ENCODE results near the gene PTGER1. TPM values are rescaled to one million over a fixed set of nuclear protein-coding genes. Genes with fewer than 3 reads are reported as not detected.
A peak's percentile ranks its signal among the peaks of the same experiment; 100 is the strongest.

Gene PTGER1
- total and polyA plus RNA-seq, 9 of the 15 experiments (the other 6 are each of a cell fraction or from before 2014, with no cell fraction given): 0.06 to 0.36 (median 0.31) TPM; not detected in 5

DNA sequence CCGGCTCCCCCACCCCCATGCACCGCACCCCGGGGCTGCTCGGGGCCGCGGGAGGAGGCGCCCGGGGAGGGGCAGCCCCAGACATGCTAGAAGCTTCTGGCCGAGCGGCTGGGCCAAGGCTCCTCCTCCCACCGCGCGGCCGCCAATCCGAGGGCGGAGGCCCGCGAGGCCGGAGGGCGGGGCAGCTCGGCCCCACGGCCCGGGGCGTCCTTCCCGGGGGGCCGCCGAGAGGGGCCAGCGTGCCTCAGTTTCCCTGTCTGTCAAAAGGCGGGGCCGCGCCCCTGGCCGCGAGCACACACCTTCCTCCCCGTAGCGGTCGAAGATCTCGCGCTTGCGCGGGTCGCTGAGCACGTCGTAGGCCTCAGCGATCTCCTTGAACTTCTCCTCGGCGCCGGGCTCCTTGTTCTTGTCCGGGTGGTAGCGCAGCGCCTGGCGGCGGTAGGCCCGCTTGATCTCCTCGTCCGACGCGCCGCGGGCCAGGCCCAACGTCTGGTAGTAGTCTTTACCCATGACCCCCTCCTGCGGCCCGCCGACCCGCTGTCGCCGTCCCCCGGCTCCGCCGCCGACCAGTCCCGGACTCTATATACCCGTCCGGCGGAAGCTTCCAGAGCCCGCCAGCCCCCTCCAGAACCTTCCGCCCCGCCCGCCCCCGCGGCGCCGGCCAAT is 42.8 kb upstream of the PTGER1 start, which contains the start of gene DNAJB1 (continued):
- TF ChIP-seq POLR3G (IDR thresholded peaks at IDR 0.05; ENCODE audit: extremely low read depth, insufficient read length, insufficient replicate concordance) (no peak), TEAD4 (IDR thresholded peaks at IDR 0.05; ENCODE audit: low read length) (no peak), TEAD4 (CRISPR knock-in tag; IDR thresholded peaks at IDR 0.05; ENCODE audit: borderline replicate concordance) (no peak), SOX6 (IDR thresholded peaks at IDR 0.05) (peak; percentile 35; the same call in 1 of the 2 replicates), PRPF4 (IDR thresholded peaks at IDR 0.05; ENCODE audit: insufficient read depth, low read depth, low read length, poor library complexity, severe bottlenecking) (peak; percentile 82), BDP1 (IDR thresholded peaks at IDR 0.05; ENCODE audit: insufficient read depth, insufficient read length) (no peak), ZNF780A (CRISPR knock-in tag; IDR thresholded peaks at IDR 0.05) (no peak; the same call in 1 of the 2 replicates), ZNF785 (CRISPR knock-in tag; IDR thresholded peaks at IDR 0.05) (no peak), ILK (tag; IDR thresholded peaks at IDR 0.05; ENCODE audit: borderline replicate concordance, low read depth) (no peak), ZNF511 (CRISPR knock-in tag; IDR thresholded peaks at IDR 0.05) (peak; percentile 93), RBM39 (optimal IDR thresholded peaks at IDR 0.05; ENCODE audit: low read depth, low read length) (no peak), ZNF436 (CRISPR knock-in tag; IDR thresholded peaks at IDR 0.05) (no peak), ZNF217 (CRISPR knock-in tag; IDR thresholded peaks at IDR 0.05) (no peak), ZNF280B (CRISPR knock-in tag; IDR thresholded peaks at IDR 0.05) (no peak), GABPB1 (CRISPR knock-in tag; IDR thresholded peaks at IDR 0.05) (peak; percentile 82), RNF2 (IDR thresholded peaks at IDR 0.05) (peak; percentile 54; the same call in 1 of the 2 replicates)
- TF ChIP-seq, protein P1, sequence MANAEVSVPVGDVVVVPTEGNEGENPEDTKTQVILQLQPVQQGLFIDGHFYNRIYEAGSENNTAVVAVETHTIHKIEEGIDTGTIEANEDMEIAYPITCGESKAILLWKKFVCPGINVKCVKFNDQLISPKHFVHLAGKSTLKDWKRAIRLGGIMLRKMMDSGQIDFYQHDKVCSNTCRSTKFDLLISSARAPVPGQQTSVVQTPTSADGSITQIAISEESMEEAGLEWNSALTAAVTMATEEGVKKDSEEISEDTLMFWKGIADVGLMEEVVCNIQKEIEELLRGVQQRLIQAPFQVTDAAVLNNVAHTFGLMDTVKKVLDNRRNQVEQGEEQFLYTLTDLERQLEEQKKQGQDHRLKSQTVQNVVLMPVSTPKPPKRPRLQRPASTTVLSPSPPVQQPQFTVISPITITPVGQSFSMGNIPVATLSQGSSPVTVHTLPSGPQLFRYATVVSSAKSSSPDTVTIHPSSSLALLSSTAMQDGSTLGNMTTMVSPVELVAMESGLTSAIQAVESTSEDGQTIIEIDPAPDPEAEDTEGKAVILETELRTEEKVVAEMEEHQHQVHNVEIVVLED (CRISPR knock-in tag; IDR thresholded peaks at IDR 0.05): no peak
- TF ChIP-seq, protein P2, sequence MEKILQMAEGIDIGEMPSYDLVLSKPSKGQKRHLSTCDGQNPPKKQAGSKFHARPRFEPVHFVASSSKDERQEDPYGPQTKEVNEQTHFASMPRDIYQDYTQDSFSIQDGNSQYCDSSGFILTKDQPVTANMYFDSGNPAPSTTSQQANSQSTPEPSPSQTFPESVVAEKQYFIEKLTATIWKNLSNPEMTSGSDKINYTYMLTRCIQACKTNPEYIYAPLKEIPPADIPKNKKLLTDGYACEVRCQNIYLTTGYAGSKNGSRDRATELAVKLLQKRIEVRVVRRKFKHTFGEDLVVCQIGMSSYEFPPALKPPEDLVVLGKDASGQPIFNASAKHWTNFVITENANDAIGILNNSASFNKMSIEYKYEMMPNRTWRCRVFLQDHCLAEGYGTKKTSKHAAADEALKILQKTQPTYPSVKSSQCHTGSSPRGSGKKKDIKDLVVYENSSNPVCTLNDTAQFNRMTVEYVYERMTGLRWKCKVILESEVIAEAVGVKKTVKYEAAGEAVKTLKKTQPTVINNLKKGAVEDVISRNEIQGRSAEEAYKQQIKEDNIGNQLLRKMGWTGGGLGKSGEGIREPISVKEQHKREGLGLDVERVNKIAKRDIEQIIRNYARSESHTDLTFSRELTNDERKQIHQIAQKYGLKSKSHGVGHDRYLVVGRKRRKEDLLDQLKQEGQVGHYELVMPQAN (IDR thresholded peaks at IDR 0.05; ENCODE audit: borderline replicate concordance): peak; percentile 70
